Mesenteric fat pad (tissue), 1 donor: ENCODE results near the gene TAPT1. TPM values are rescaled to one million over a fixed set of nuclear protein-coding genes. Genes with fewer than 3 reads are reported as not detected.
"Not testable (repeated sequence)": the region's sequence is repeated elsewhere in the genome, so short reads cannot be mapped to it uniquely, and the experiment has no call there.

Source experiments
- DNase-seq: peaks from one replicate; pipeline ENCODE4 v3.0.0-alpha.2; 2020; ENCODE audit warnings: low spot score
- long read RNA-seq: library from polyadenylated mRNA; unstranded; transcript quantifications from one replicate; pipeline ENCODE4 v2.0.0, GENCODE V29; 2020
- total RNA-seq: library from RNA; stranded (reverse); fragmentation: NEBNext Ultra II Directional; extraction: Animal tissue kit (Norgen Biotek cat#: 25700); gene quantifications from one replicate; pipeline ENCODE4 v1.2.1, GENCODE V29; 2021
- donor health status: DM: yes; HTN: yes; CAD: no.

TAPT1 gene
- total RNA-seq = 44.2 TPM
- long read RNA-seq, partial matches to known transcripts = 2 of 6 reads
- long read RNA-seq, other reads (novel, unspliced or antisense) = 4 of 6 reads

GRCh38 chr4:16225863-16226815 is at the start of gene TAPT1:
TSS of gene TAPT1 (minus strand) at chr4:16226471. CDS start at chr4:16226457, 14 bp downstream.
- peak; percentile 94 for DNase-seq

GRCh38 chr4:16271411-16271810 is 45.1 kb upstream of the TAPT1 start:
- DNase-seq = no peak

- no peak for DNase-seq
Observed at GRCh38 chr4:16270454-16271328, 44.4 kb upstream of the TAPT1 start.

GRCh38 chr4:16269742-16270453 is 43.6 kb upstream of the TAPT1 start:
- not testable (repeated sequence) for DNase-seq

- no peak for DNase-seq
Observed at GRCh38 chr4:16269240-16269639, 43.0 kb upstream of the TAPT1 start.

GRCh38 chr4:16268290-16268689 is 42.0 kb upstream of the TAPT1 start:
- no peak for DNase-seq

- DNase-seq = no peak
Observed at GRCh38 chr4:16267639-16268038, 41.4 kb upstream of the TAPT1 start.

GRCh38 chr4:16265820-16266219 is 39.5 kb upstream of the TAPT1 start:
- DNase-seq = no peak

- DNase-seq = no peak
Observed at GRCh38 chr4:16264798-16265197, 38.5 kb upstream of the TAPT1 start.

- DNase-seq = no peak
Observed at GRCh38 chr4:16263056-16263455, 36.8 kb upstream of the TAPT1 start.

- no peak for DNase-seq
Observed at GRCh38 chr4:16262188-16262587, 35.9 kb upstream of the TAPT1 start.

- DNase-seq = no peak
Observed at GRCh38 chr4:16261313-16261878, 35.1 kb upstream of the TAPT1 start.

- DNase-seq = no peak
Observed at GRCh38 chr4:16259889-16260246, 33.6 kb upstream of the TAPT1 start.

- DNase-seq = no peak
Observed at GRCh38 chr4:16259241-16259888, 33.1 kb upstream of the TAPT1 start.

GRCh38 chr4:16257611-16258010 is 31.3 kb upstream of the TAPT1 start:
- no peak for DNase-seq

GRCh38 chr4:16256343-16256742 is 30.1 kb upstream of the TAPT1 start:
- no peak for DNase-seq

- DNase-seq = no peak
Observed at GRCh38 chr4:16255730-16256129, 29.5 kb upstream of the TAPT1 start.

GRCh38 chr4:16253127-16253960 is 27.1 kb upstream of the TAPT1 start:
- no peak for DNase-seq

- no peak for DNase-seq
Observed at GRCh38 chr4:16250661-16251365, 24.5 kb upstream of the TAPT1 start.
